GM18870 (cell line): ENCODE data around the gene MKRN2OS.

Experiments used
- ATAC-seq: cut with Tn5 transposase; IDR thresholded peaks from one replicate; pipeline ENCODE4 v1.9.1; 2021; ENCODE audit warnings: moderate library complexity; ENCODE audit not compliant: unreplicated experiment

MKRN2OS gene

DNA sequence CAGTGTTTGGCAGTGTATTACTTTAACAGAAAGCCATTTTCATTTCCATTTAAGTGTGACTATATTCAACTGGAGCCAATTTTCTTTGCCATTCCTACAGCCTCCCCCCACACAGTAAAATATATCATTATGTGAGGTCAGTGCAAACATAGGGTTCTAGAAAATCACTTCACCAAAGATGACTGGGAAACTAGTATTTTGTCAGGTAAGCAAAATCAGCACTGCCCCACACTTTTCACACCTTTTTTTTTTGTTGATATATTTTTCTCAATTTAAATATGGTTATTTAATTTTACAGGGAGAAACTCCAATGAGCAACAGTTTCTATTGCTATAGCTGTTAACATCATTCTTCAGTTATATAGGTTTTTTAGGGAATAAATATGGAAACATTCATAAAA, 29.7 kb downstream of the MKRN2OS start:
- ATAC-seq, result no peak

DNA sequence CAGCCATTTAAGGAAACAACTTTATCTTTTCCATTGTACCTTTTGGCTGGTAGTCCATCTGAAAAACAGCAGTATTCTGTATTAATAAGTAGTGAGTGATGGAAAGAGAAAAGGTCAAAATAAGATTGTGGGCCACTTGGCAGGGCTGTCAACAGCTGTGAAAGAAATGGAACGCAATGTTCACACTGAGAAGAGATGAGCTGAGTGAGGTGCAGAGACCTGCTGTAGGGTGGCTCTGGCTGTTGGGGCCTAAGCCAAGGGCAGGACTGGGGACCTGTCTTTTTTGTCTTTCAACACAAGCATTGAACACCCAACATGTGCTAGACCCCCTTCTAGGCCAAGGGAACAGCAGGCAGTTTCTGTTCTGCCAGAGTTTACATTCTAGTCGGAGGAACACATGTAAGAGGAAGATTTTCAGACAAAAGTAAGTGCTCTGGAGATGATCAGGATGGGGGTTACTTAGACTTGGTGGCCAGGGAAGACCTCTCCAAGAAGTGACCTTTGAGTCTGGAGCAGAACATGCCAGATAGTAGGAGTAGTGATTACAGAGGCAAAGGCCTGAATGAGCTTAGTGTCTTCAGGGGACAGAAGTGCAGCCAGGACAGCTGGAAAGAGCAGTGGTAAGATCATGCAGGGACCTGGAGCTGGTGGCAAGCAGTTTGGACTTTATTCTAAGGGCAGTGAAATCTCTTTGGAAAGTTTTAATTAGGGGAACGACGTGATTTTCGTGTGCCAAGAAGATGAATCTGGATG, 31.4 kb downstream of the MKRN2OS start:
- ATAC-seq, result no peak

DNA sequence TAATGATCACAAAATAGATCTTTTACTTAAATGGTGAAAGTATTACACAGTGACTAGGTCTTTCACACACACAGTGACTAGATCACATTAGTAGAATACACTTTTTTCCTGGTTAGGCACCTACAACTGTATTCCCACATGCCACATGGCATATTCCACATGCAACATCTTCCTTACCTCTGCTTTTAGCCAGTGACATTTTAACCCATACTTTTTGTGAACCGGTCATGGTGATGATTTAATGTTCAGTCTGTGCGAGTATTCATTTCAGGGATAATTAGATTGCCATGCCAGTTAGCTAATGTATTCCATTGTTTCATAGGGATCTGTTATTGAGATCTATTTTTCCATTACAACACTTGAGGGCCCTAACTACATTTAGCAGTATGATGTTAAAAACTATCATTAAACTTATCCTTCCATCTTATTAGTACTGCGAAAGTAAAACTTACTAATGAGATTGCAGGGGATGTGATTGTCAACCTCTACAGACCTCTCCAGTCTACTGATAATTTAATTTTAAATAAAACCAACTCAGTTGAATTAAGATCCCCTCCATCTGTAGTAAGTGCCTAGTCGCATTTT, 32.7 kb downstream of the MKRN2OS start:
- ATAC-seq, result no peak

DNA sequence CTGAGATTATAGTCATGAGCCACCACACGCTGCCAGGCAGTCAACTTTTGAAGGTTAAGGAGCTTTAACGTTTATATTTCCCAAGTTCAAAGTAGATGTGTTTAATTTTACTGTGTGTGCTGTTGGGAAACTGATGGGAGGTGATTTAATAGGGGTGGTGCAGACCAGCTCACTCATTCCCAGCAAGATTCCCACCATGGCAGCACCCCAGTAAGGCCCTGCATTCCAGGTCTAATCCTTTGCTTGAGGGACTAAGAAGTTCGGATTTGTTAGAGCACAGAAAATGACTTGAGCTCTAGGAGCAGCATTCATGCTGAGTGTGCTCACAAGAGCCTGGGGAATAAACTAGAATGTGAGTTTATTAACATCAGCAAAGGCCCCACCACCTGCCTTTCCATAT, 35.8 kb downstream of the MKRN2OS start:
- no peak for ATAC-seq

DNA sequence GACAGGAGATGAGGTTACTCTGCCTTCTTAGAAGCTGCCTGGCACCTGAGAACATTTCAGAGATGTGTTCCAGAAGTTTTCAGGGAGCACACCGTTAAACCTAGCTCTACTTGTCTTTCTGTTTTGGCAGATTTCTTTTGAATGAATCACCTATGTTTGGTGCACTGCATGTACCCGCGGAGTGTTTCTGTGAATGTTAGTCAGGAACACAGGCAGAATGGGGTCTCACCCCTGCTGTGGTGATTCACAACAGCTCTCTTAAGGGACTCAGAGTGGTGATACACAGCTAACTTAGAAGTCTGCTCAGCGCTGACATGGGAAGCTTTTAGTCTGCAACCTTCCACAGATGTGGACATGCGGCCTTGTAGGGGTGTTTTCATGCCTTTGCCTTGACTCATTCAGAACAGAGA, 37.0 kb downstream of the MKRN2OS start:
- no peak for ATAC-seq

DNA sequence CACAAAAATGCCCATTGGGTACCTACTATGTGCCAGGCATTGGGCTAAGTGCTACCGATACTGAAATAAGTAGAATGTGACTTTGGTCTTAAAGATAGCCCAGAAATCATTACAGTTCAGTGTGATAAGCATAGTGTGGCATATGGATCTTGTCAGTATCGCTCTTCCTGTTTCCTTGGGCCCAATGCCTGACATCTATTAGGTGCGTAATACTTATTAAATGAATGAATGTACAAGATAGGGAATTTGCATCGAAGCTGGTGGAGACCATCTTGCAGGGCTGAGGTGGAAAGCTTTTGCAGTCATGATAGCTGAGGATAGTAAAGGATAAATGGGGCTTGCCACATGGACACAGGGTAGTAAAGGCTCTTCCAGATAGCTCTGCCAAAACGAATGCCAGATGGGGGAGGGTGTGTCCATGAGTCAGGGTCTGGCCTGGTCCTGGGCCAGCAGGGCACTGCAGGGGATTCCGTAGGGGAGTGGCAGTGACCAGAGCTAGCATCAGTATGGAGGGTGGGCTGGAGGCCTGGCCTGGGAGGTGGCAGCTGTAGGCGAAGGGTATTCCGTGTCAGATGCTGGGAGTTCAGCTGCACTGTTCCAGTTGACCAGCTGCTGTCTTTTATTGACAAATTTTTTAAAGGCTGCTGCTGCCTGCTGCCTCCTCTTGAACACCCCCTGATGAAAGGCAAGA, 37.6 kb downstream of the MKRN2OS start:
- ATAC-seq, result no peak

DNA sequence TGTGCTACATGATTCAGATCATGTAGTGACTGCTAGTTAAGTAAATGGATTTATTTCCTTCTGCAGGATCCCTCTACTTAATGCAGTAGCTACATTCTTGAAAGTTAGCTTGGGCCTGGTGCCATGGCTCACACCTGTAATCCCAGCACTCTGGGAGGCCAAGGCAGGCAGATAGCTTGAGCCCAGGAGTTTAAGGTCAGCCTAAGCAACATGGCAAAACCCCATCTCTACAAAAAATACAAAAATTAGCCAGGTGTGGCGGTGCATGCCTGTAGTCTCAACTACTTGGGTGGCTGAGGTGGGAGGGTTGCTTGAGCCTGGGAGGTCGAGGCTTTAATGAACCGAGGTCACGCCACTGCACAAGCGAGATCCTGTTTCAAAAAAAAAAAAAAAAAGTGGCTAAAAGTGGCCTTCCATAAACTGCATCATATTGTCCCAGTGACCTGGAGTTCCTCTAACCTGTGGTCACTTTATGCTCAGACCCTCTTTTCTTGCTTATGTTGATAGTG, 39.0 kb downstream of the MKRN2OS start:
- ATAC-seq, result no peak

DNA sequence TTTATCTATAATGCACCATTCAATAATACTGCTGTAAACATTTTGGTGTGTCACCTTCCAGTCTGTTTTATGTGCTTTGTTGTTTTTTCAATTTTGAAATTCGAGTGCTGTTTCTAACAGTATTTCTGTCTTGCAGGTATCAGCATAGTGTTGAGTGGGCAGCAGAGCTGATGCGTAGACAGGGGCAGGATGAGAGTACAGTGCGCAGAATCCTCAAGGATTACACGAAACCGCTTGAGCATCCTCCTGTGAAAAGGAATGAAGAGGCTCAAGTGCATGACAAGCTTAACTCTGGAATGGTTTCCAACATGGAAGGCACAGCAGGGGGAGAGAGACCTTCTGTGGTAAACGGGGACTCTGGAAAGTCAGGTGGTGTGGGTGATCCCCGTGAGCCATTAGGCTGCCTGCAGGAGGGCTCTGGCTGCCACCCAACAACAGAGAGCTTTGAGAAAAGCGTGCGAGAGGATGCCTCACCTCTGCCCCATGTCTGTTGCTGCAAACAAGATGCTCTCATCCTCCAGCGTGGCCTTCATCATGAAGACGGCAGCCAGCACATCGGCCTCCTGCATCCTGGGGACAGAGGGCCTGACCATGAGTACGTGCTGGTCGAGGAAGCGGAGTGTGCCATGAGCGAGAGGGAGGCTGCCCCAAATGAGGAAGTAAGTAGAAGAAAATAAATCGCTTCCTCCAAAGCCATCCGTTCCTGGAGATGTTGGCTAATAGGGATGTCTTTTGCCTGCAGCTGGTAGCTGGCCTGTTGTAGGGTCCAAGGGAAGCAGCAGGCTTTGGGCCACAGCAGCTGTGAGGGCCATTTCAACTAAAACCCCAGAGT, 42.0 kb downstream of the MKRN2OS start:
- no peak for ATAC-seq

DNA sequence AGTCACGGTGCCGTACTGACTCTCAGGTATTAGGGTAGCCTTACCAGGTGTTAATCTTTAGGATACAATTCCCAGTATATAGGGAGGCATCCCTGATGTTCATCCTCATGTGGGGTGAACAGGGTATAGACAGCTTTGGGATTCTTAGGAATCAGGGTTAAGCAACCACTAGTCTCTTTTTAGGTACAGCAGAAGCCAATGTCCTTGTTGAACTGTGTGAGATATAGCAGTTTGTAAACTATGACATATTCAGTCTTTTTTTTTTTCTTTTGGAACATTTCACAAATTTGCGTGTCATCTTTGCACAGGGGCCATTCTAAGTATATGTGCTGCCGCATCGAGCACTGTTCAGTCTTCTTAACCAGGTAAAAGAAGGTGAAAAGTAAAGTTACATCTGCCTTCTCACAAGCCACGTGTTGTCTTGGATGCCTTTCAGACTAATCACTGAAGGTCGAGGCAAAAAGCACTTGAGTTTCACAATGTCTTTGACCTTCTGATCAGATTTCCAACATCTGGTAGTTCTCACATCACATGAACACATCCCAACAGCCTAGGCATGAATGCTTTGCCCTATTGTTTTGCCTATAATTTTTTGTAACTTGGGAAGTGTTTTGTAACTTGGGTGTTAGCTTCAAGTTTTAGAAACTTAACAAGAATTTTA, 43.8 kb downstream of the MKRN2OS start:
- ATAC-seq, result no peak

DNA sequence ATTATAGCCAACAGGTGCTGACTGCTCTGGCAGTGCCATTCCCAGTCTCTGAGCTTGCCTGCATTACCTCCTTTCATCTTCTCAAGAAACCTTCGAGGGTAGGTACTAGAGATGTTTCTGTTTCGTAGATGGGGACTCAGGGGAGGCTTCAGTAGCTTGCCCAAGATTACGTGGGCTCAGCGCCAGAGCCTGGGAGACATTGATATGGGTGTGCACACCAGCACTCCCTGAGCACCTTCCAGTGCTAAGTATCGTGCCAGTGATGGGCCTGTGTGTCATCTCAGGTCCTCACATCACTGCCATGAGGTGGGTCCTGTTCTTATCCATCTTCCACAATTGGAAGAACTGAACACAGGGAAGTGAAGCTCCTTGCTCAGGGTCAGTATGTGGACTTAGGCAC, 45.8 kb downstream of the MKRN2OS start:
- ATAC-seq, result no peak

DNA sequence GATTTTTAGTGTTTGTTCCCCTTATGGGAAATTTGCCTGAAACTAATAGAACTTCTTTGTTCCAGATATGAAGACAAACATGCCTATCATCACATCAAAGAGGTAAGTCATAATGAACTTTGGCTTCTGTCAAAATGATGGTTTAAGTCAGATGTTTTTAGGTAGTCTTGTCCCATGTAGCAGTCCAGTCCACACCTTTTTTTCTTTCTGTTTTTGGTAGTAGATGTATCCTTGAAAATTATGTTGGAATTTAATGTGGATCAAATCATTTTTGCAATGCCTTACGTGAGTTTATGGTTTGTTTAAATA, 48.9 kb downstream of the MKRN2OS start:
- no peak for ATAC-seq

DNA sequence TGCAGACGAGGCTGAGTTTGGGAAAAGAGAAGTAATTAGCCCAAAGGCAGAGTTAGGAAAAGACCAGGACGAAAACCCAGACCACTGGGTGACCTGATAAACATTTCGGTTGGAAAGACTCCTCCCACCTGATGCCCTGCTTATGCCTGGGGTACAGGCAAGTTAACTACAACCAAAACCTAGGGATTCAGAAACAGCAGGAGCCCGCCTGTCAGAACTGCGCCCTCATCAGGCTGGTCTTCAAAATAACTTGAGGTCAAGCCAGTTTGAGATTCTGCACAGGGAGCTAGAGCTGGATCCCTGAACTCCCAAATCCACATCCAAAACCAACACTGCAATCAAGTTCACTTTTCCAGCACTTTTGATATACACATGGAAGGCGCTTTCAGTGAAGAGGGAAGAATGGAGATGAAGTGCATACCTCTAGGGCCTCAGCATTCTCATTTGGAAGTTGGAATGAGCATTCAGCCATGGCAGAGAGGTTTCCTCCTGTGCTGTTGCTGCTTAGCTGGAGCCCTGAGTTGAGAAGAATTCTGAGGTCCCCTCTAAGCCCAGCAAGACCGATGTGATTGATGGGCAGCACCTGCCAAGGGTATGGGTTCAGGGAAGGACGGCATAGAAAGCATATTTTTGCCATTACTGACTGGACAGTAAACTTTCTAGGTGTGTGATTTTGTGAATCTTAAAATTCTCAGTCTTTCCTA, 49.4 kb downstream of the MKRN2OS start:
- no peak for ATAC-seq

DNA sequence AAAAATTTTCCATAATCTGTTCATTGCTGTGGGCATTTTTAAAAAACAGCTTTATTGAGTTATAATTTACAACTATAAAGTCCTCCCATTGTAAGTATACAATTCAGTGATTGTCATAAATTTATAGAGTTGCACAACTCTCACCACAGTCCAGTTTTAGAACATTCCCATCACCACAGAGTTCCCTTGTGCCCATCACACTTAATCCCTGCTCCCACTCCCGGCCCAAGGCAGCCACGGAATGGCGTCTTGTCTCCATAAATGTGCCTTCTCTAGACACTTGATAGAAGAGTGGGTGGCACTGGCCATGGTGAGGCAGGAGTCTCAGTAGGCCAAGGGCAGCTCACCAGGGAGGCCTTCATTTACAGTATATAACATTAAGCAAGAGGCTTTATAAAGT, 54.8 kb downstream of the MKRN2OS start:
- no peak for ATAC-seq

DNA sequence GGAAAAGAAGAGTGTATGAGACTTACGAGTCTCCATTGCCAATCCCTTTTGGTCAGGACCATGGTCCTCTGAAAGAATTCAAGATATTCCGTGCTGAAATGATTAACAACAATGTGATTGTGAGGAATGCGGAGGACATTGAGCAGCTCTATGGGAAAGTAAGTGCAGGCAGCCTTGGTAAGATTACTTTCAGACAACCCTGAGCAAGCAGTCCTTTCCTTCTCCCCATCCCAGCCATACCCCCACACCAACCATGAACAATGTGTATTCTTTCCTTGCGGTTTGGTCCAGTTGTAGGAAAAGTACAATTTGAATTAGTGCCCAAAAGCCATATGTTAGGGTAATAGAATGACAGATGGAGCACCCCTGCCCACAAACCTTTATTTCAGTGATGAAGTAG, 55.5 kb downstream of the MKRN2OS start:
- ATAC-seq, result no peak
